Spleen (tissue), 11 donors: ENCODE results near the gene SSRP1. TPM values are rescaled to one million over a fixed set of nuclear protein-coding genes. Genes with fewer than 3 reads are reported as not detected.
A peak's percentile ranks its signal among the peaks of the same experiment; 100 is the strongest.

ENCODE experiments used
- DNase-seq: peaks from one replicate; pipeline ENCODE4 v3.0.0-alpha.2; 2020
- H3K27ac ChIP-seq, 8 donors: fragments of 200-600 bp; sonication (generic) in 7 of 8; 1 replicate in 4 of 8; 2 replicates in 4 of 8; pipeline versions ENCODE4 v1.5.0 to v1.8.0; 2016 to 2021; ENCODE audit warnings: inconsistent platforms in 4 of 8, mild to moderate bottlenecking in 4 of 8, moderate library complexity in 1 of 8
- H3K27me3 ChIP-seq, 7 donors: fragments of 200-600 bp; sonication (generic) in 6 of 7; replicated peaks in 1 of 7; 1 replicate in 4 of 7; 2 replicates in 3 of 7; pipeline versions ENCODE4 v1.5.0 to v1.8.0; 2016 to 2021; ENCODE audit warnings: inconsistent platforms in 3 of 7, mild to moderate bottlenecking in 1 of 7
- H3K36me3 ChIP-seq, 6 donors: fragments of 200-600 bp; sonication (generic) in 5 of 6; 1 replicate in 4 of 6; 2 replicates in 2 of 6; pipeline versions ENCODE4 v1.5.0 to v1.8.0; 2016 to 2021; ENCODE audit warnings: inconsistent platforms in 2 of 6
- H3K4me1 ChIP-seq, 6 donors: fragments of 200-600 bp; sonication (generic) in 5 of 6; 1 replicate in 3 of 6; 2 replicates in 3 of 6; pipeline versions ENCODE4 v1.5.0 to v1.8.0; 2016 to 2021; ENCODE audit warnings: inconsistent platforms in 3 of 6
- H3K4me3 ChIP-seq, 8 donors: fragments of 200-600 bp; sonication (generic) in 7 of 8; 1 replicate in 4 of 8; 2 replicates in 4 of 8; pipeline versions ENCODE4 v1.5.0 to v1.8.0; 2016 to 2021; ENCODE audit warnings: inconsistent platforms in 4 of 8, mild to moderate bottlenecking in 4 of 8, moderate library complexity in 2 of 8
- H3K9me3 ChIP-seq, 8 donors: fragments of 200-600 bp; sonication (generic) in 7 of 8; 1 replicate in 4 of 8; 2 replicates in 4 of 8; pipeline versions ENCODE4 v1.5.0 to v1.8.0; 2016 to 2021; ENCODE audit warnings: inconsistent platforms in 4 of 8
- CTCF ChIP-seq, 11 experiments: fragments of 200-600 bp in 7 of 11; fragments of 450-650 bp in 4 of 11; sonication (generic) in 4 of 11; IDR thresholded peaks in 8 of 11; conservative IDR thresholded peaks in 3 of 11; 1 replicate in 7 of 11; 2 replicates in 4 of 11; pipeline versions ENCODE4 v1.4.0 to v1.8.0; 2016 to 2021; ENCODE audit warnings: antibody characterized with exemption in 11 of 11, inconsistent platforms in 4 of 11, mild to moderate bottlenecking in 1 of 11
- POLR2A ChIP-seq, 3 donors: fragments of 450-650 bp; IDR thresholded peaks; one replicate each; pipeline ENCODE4 v1.5.1; 2017; ENCODE audit warnings: antibody characterized with exemption in 3 of 3, mild to moderate bottlenecking in 1 of 3
- POLR2AphosphoS5 ChIP-seq, 3 donors: sonication (generic); formaldehyde crosslinking; IDR thresholded peaks; one replicate each; pipeline ENCODE4 v1.5.1; 2017; ENCODE audit warnings: antibody characterized with exemption in 3 of 3
- WGBS, 5 donors: extraction: QIAGEN DNeasy Blood & Tissue Kit in 3 of 5; methylation state at CpG; one replicate each; pipeline versions ENCODE4 v1.1.5 to v1.1.7; 2013 to 2018; 5-methylcytosine and 5-hydroxymethylcytosine counted together
- intact Hi-C: fragments of 100-400 bp; cut with DNase I; formaldehyde crosslinking; loops from one replicate; pipeline ENCODE4 v1.15.0; 2023; ENCODE audit warnings: low total_unique reads
- polyA plus RNA-seq, 3 donors: library from polyadenylated mRNA; stranded (reverse); fragments of 200-250 nt; gene quantifications; one replicate each; pipeline ENCODE4 v1.2.1, GENCODE V29; 2013
- total RNA-seq, 7 donors: library from RNA; depleted of rRNA in 3 of 7; stranded (reverse); fragments of >200 nt in 3 of 7; fragmentation: NEBNext Ultra II Directional in 4 of 7; extraction: Animal tissue kit (Norgen Biotek cat#: 25700) in 4 of 7; gene quantifications; one replicate each; pipeline versions ENCODE4 v1.1.0 to v1.2.1, GENCODE V29; 2016 to 2021
- donor health status: healthy with polysubstance abuse.
- donor health status: DM: no; HTN: no; CAD: no; lungs with moderate emphysema.
- donor health status: DM: no; HTN: no; CAD: no.
- donor health status: Bipolar disorder and iron deficiency.
- donor health status: healthy.
- donor health status: DM: no; HTN: no; CAD: no.
- donor health status: DM: yes; HTN: yes; CAD: no.

Gene SSRP1
- total and polyA plus RNA-seq, 10 donors, result 35.5 to 67.1 (median 51.5) TPM

- H3K27ac ChIP-seq, result peak overlapping the region in 7 of 8 donors; percentile 54 to 96 (median 93)
- H3K36me3 ChIP-seq, result peaks cover 0 to 44% (median 6%) of the 10 kb centered on the region in 6 donors
- H3K27me3 ChIP-seq, result no peaks in the 10 kb centered on the region
- peaks cover 18 to 91% (median 52%) of the 10 kb centered on the region in 6 donors for H3K4me1 ChIP-seq
- DNase-seq, result no peak
- H3K9me3 ChIP-seq, result no peaks in the 10 kb centered on the region
- peak overlapping the region in 4 of 8 donors; percentile 10 to 81 (median 36) for H3K4me3 ChIP-seq
- intact Hi-C loops, result no loop called here
- TF ChIP-seq POLR2A (IDR thresholded peaks at IDR 0.05), result no peak
- no peak for TF ChIP-seq POLR2AphosphoS5 (IDR thresholded peaks at IDR 0.05)
- no peak for TF ChIP-seq CTCF (IDR thresholded peaks at IDR 0.05 in 8 of 11, conservative IDR thresholded peaks at IDR 0.05 in 3 of 11)
- WGBS, 5 donors, result 54 to 74% (median 60%) methylated on average over 6 of the region's 6 CpGs
Measured at GRCh38 chr11:57321388-57322255, 14.1 kb downstream of the SSRP1 start.

GRCh38 chr11:57320719-57321387, 14.8 kb downstream of the SSRP1 start:
- Histone ChIP-seq H3K9me3 (no peaks in the 10 kb centered on the region), H3K36me3 (peaks cover 0 to 44% (median 4%) of the 10 kb centered on the region in 6 donors), H3K4me3 (peak overlapping the region in 2 of 8 donors; percentile 10 to 26), H3K27me3 (no peaks in the 10 kb centered on the region), H3K27ac (peak overlapping the region in 4 of 8 donors; percentile 92 to 96 (median 94)), H3K4me1 (peaks cover 14 to 91% (median 49%) of the 10 kb centered on the region in 6 donors)
- 76 to 83% (median 80%) methylated on average over 2 of the region's 2 CpGs for WGBS, 5 donors
- intact Hi-C loops, result no loop called here
- no peak for DNase-seq
- TF ChIP-seq CTCF (IDR thresholded peaks at IDR 0.05 in 8 of 11, conservative IDR thresholded peaks at IDR 0.05 in 3 of 11), result no peak
- TF ChIP-seq POLR2AphosphoS5 (IDR thresholded peaks at IDR 0.05), result no peak
- no peak for TF ChIP-seq POLR2A (IDR thresholded peaks at IDR 0.05)

- no peak overlapping the region for H3K4me3 ChIP-seq
- H3K27ac ChIP-seq, result peak overlapping the region in 1 of 8 donors; percentile 94
- H3K27me3 ChIP-seq, result no peaks in the 10 kb centered on the region
- no peak for DNase-seq
- intact Hi-C loops, result no loop called here
- no peaks in the 10 kb centered on the region for H3K9me3 ChIP-seq
- H3K4me1 ChIP-seq, result peaks cover 9 to 91% (median 49%) of the 10 kb centered on the region in 6 donors
- TF ChIP-seq CTCF (IDR thresholded peaks at IDR 0.05 in 8 of 11, conservative IDR thresholded peaks at IDR 0.05 in 3 of 11) (no peak), POLR2A (IDR thresholded peaks at IDR 0.05) (no peak), POLR2AphosphoS5 (IDR thresholded peaks at IDR 0.05) (peak in 1 of 3 donors; percentile 26)
- H3K36me3 ChIP-seq, result peaks cover 0 to 51% (median 4%) of the 10 kb centered on the region in 6 donors
- 86 to 96% (median 93%) methylated on average over 11 to 22 of the region's 22 CpGs for WGBS, 5 donors
Measured at GRCh38 chr11:57320067-57320718, 15.5 kb downstream of the SSRP1 start.
